Femur (tissue), 1 donor: Measurements from ENCODE around the gene KIAA2012.
A peak's percentile ranks its signal among the peaks of the same experiment; 100 is the strongest.

ENCODE experiments used
- DNase-seq: peaks from one replicate; pipeline ENCODE4 v3.0.0-alpha.2; 2017

The KIAA2012 gene

GRCh38 chr2:202072737-202073401 is at the start of gene KIAA2012:
KIAA2012 (plus strand) TSS chr2:202073255; CDS start chr2:202073628, 373 bp downstream.
- DNase-seq, result peak; percentile 53

- no peak for DNase-seq
Observed at GRCh38 chr2:202023904-202024266, 49.2 kb upstream of the KIAA2012 start.

- DNase-seq, result no peak
Observed at GRCh38 chr2:202024871-202025270, 48.2 kb upstream of the KIAA2012 start.

GRCh38 chr2:202025816-202026215 is 47.2 kb upstream of the KIAA2012 start:
- no peak for DNase-seq

- no peak for DNase-seq
Observed at GRCh38 chr2:202026507-202026906, 46.5 kb upstream of the KIAA2012 start.

GRCh38 chr2:202030691-202031090 is 42.4 kb upstream of the KIAA2012 start:
- no peak for DNase-seq

GRCh38 chr2:202031246-202031951 is 41.7 kb upstream of the KIAA2012 start:
- DNase-seq, result no peak

- DNase-seq, result peak; percentile 88
Observed at GRCh38 chr2:202032846-202033316, 40.2 kb upstream of the KIAA2012 start.

- DNase-seq, result peak; percentile 97
Observed at GRCh38 chr2:202033317-202034248, 39.5 kb upstream of the KIAA2012 start, which contains the start of gene FZD7. FZD7 (plus strand) TSS chr2:202033855; CDS start chr2:202034648, 793 bp downstream.

- DNase-seq, result peak; percentile 46
Observed at GRCh38 chr2:202034249-202035088, 38.6 kb upstream of the KIAA2012 start.

GRCh38 chr2:202035089-202035940 is 37.7 kb upstream of the KIAA2012 start:
- DNase-seq, result peak; percentile 80

GRCh38 chr2:202035941-202036372 is 37.1 kb upstream of the KIAA2012 start:
- DNase-seq, result peak; percentile 41

- peak; percentile 54 for DNase-seq
Observed at GRCh38 chr2:202036601-202037037, 36.4 kb upstream of the KIAA2012 start.

GRCh38 chr2:202037086-202037485 is 36.0 kb upstream of the KIAA2012 start:
- no peak for DNase-seq

GRCh38 chr2:202038471-202039277 is 34.4 kb upstream of the KIAA2012 start:
- DNase-seq, result no peak

- no peak for DNase-seq
Observed at GRCh38 chr2:202039278-202040078, 33.6 kb upstream of the KIAA2012 start.

GRCh38 chr2:202040079-202040844 is 32.8 kb upstream of the KIAA2012 start:
- no peak for DNase-seq

- no peak for DNase-seq
Observed at GRCh38 chr2:202042444-202042843, 30.6 kb upstream of the KIAA2012 start.
